Mucosa of rectum (tissue), 2 donors: ENCODE measurements around the gene HAPSTR1.

Experiments
- H3K27ac ChIP-seq, 2 donors: one replicate each; pipeline ENCODE4 v1.7.0; 2013; ENCODE audit warnings: inconsistent platforms in 2 of 2, low read depth in 2 of 2, low read length in 2 of 2
- H3K27me3 ChIP-seq, 2 donors: one replicate each; pipeline ENCODE4 v1.7.0; 2013; ENCODE audit warnings: low read length in 2 of 2; ENCODE audit not compliant: control insufficient read depth in 2 of 2, insufficient read depth in 2 of 2
- H3K36me3 ChIP-seq, 2 donors: one replicate each; pipeline ENCODE4 v1.7.0; 2013; ENCODE audit warnings: low read length in 2 of 2; ENCODE audit not compliant: control insufficient read depth in 2 of 2, insufficient read depth in 2 of 2
- H3K4me1 ChIP-seq, 2 donors: one replicate each; pipeline ENCODE4 v1.7.0; 2013; ENCODE audit warnings: low read length in 2 of 2, mild to moderate bottlenecking in 1 of 2; ENCODE audit not compliant: control insufficient read depth in 2 of 2, insufficient read depth in 2 of 2
- H3K4me3 ChIP-seq, 2 donors: one replicate each; pipeline ENCODE4 v1.7.0; 2013; ENCODE audit warnings: low read length in 2 of 2
- H3K9ac ChIP-seq, 2 donors: one replicate each; pipeline ENCODE4 v1.7.0; 2013; ENCODE audit warnings: low read length in 2 of 2, low read depth in 1 of 2, mild to moderate bottlenecking in 1 of 2
- H3K9me3 ChIP-seq, 2 donors: one replicate each; pipeline ENCODE4 v1.7.0; 2013; ENCODE audit warnings: low read length in 2 of 2; ENCODE audit not compliant: control insufficient read depth in 2 of 2
- donor health status: healthy.
- donor health status: Normal muscosa, but diverticular disease.

Gene HAPSTR1

DNA sequence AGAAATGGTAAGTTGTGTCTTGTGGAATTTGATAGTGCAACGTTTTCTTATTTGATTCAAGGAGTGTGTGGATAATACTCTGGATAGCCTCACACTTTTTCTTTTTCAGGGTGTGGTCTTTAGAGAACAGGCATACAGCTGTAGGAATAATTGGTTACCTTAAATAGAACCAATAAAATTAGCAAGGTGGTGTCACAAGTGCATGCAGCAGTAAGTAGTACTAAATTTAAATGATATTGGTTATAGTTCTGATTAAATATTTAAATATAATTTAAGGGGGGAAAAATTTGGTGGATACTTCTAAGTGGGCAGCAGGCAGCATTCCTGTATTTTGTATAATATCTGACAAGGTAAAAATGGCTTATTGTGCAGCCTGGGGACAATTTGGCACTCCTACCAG, 3.7 kb downstream of the HAPSTR1 start:
- Histone ChIP-seq H3K9ac (no peak overlapping the region), H3K9me3 (no peaks in the 10 kb centered on the region), H3K4me3 (peak overlapping the region in 1 of 2 donors; percentile 91), H3K27ac (no peak overlapping the region), H3K4me1 (peaks cover 46 to 63% of the 10 kb centered on the region in 2 donors), H3K36me3 (peaks cover 14 to 15% of the 10 kb centered on the region in 2 donors), H3K27me3 (no peaks in the 10 kb centered on the region)

DNA sequence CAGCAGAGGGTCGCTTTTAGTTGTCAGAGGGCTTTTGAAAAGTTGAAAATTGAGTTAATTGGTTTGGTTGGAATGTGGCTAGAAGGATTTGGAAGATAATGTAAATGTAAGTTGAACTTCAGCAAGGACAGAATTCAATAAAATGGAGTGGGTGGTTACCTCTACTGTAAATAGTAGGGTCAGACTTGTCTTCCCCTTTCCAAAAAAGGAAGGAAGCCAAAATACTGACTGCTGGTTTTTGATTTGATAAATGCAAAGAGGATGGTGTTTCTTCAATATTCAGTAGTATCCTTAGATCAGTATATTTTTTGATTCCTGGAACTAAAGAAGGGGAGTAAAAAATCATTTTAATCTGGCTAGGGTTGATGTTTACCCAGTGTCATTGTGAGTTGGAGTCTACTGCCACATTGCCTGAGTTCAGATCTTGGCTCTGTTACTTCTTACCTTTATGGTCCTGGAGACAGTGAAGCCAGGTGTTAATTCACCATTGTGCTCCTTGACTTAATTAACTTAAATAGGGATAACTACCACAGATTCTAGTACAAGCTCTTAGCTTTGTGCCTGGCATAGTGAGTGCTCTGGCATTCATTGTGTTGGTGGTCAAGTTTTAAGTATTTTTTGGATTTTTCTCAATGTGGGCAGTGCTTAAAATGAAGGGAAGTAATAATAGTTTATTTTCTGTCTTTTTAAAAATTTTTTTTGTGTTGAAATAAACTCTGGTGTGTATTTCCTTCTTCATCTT, 4.4 kb downstream of the HAPSTR1 start:
- H3K4me1 ChIP-seq, result peaks cover 49 to 63% of the 10 kb centered on the region in 2 donors

DNA sequence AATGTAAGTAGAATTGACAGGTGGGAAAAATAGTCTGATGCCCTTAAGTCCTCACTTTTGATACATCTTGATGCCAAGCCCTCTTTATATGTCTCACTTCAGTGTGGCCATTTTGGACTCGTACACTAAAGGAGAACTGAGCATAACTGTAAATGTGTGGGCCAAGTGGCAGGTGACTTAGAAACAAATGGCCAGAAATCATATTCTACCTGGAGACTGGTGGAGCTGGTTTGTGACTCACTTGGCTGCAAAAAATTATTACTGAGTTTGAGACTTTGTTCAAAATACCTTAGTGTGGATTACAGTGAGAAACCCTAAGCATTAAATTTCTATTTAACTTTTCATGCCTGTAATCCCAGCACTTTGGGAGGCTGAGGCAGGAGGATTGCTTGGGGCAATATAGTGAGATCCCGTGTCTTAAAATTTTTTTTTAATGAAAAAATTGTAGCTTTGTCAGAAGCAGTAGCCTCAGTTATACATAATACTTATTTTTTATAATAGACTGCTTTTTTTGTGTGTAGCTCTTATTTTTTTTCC, 5.0 kb downstream of the HAPSTR1 start:
- Histone ChIP-seq H3K4me3 (no peak overlapping the region), H3K4me1 (peaks cover 50 to 63% of the 10 kb centered on the region in 2 donors), H3K27me3 (no peaks in the 10 kb centered on the region), H3K9me3 (no peaks in the 10 kb centered on the region), H3K9ac (no peak overlapping the region), H3K27ac (no peak overlapping the region), H3K36me3 (peaks cover 15 to 17% of the 10 kb centered on the region in 2 donors)

More for the DNA sequence above, 4.4 kb downstream of the HAPSTR1 start:
- no peaks in the 10 kb centered on the region for H3K9me3 ChIP-seq
- H3K4me3 ChIP-seq, result peak overlapping the region in 1 of 2 donors; percentile 29
- H3K27ac ChIP-seq, result no peak overlapping the region
- H3K9ac ChIP-seq, result no peak overlapping the region
- peaks cover 15% of the 10 kb centered on the region in 2 donors for H3K36me3 ChIP-seq
- H3K27me3 ChIP-seq, result no peaks in the 10 kb centered on the region

DNA sequence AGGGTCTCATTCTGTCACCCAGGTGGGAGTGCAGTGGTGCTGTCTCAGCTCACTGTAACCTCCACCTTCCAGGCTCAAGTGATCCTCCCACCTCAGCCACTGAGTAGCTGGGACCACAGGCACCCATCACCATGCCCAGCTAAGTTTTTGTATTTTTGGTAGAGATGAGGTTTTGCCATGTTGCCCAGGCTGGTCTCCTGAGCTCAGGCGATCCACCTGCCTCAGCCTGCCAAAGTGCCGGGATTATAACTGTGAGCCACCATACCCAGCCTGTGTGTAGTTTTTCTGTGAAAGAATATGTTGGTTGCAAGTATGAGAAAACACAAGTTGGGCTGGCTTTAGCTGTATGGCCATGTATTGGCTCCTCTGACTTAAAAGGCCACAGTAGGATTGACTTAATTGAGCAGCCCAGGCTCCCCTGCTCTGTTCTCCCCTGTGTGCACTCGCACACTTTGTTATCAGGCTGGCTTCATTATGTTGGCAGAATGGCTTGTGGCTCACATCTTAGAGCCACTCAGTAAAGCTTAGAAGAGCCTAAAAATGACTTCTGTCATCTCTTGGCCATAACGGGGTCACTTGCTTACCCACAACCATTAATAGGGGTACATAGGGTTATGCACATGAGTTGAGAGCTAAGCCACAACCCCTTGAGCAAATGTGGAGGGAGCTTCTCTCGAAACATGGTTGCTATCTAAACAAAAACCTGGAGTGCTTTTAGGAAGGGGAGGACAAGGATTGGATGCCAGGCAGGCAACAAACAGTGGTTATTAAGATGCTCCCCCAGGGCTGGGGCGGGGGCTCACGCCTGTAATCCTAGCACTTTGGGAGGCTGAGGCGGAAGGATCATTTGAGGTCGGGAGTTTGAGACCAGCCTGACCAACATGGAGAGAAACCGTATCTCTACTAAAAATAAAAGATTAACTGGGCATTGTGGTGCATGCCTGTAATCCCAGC, 6.1 kb downstream of the HAPSTR1 start:
- Histone ChIP-seq H3K4me1 (peaks cover 54 to 63% of the 10 kb centered on the region in 2 donors), H3K27me3 (no peaks in the 10 kb centered on the region), H3K9me3 (no peaks in the 10 kb centered on the region), H3K4me3 (no peak overlapping the region), H3K36me3 (peaks cover 15 to 19% of the 10 kb centered on the region in 2 donors), H3K9ac (no peak overlapping the region), H3K27ac (no peak overlapping the region)

DNA sequence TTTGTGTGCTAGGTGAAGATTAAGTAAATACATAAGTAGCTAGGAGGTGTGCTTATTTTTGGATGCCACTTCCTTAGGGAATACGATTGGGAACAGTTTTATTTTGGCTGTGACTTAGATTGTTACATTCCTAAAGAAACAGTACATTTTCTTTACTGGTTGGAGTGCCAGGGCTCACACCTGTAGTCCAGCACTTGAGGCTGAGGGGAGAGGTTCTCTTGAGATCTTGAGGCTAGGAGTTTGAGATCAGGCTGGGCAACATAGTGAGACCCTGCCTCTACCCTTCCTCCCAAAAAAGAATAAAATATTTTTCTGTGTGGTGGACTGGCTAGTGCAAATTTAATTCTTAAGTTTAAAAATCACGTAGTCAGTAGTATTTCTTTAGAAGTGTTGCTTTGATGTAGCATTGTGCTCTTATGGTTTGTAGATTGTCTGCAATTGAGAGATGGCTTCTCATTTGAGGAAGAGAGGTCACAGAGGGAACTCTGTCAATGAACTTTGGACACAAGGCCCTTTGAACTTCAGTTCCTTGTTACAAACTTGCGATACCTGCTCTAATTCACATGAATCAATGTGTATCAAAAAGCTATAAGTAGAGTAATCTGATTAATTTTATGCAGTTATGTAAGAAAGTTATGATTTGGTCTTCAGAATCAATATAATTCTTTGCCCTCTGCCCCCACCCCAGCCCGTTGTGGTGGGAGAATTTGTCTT, 7.1 kb downstream of the HAPSTR1 start:
- Histone ChIP-seq H3K4me3 (no peak overlapping the region), H3K4me1 (peaks cover 51 to 58% of the 10 kb centered on the region in 2 donors), H3K27ac (peak overlapping the region; percentile 61 to 63), H3K36me3 (peaks cover 22 to 27% of the 10 kb centered on the region in 2 donors), H3K9ac (no peak overlapping the region), H3K27me3 (no peaks in the 10 kb centered on the region), H3K9me3 (no peaks in the 10 kb centered on the region)

DNA sequence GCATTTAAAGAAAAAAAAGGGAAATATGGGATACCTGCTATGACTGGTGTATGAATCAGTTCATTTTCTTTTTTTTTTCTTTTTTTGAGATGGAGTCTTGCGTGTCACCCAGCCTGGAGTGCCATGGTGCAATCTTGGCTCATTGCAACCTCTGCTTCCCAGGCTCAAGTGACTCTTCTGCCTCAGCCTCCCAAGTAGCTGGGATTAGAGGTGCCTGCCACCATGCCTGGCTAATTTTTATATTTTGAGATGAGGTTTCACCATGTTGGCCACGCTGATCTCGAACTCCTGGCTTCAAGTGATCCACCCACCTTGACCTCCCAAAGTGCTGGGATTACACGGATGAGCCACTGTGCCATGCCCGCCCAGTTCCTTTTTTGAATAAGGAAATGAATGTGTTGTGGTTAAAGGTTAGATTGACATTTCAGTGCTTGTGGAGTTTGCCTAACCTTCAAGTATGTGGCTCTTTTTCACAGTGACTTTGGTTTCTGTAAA, 7.7 kb downstream of the HAPSTR1 start:
- H3K4me3 ChIP-seq, result peak overlapping the region in 1 of 2 donors; percentile 23
- H3K4me1 ChIP-seq, result peaks cover 51% of the 10 kb centered on the region in 2 donors
- no peaks in the 10 kb centered on the region for H3K27me3 ChIP-seq
- peaks cover 27 to 30% of the 10 kb centered on the region in 2 donors for H3K36me3 ChIP-seq
- H3K27ac ChIP-seq, result peak overlapping the region; percentile 61 to 63
- H3K9ac ChIP-seq, result no peak overlapping the region
- no peaks in the 10 kb centered on the region for H3K9me3 ChIP-seq

DNA sequence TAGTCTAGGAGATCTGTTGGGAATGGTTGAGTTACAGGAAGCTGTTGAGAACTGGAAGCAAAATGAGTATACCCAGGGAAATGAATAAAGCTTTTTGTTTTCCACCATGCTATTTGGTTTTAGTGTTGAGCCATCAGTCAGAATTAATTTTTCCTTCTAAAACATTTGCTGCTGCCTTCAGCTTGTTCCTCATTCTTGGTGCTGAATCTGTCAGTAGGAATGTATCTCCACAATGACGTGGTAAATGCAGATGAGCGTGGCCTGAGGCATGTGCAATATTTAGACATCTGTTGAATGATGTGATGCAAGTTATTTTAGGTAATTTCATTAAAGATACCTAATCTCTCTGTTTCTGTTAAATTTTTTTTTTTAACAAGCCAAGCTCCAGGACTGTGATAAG, 10.9 kb downstream of the HAPSTR1 start:
- no peak overlapping the region for H3K9ac ChIP-seq
- H3K9me3 ChIP-seq, result no peaks in the 10 kb centered on the region
- H3K27me3 ChIP-seq, result no peaks in the 10 kb centered on the region
- peaks cover 27 to 38% of the 10 kb centered on the region in 2 donors for H3K4me1 ChIP-seq
- peaks cover 40 to 41% of the 10 kb centered on the region in 2 donors for H3K36me3 ChIP-seq
- H3K4me3 ChIP-seq, result no peak overlapping the region
- no peak overlapping the region for H3K27ac ChIP-seq

DNA sequence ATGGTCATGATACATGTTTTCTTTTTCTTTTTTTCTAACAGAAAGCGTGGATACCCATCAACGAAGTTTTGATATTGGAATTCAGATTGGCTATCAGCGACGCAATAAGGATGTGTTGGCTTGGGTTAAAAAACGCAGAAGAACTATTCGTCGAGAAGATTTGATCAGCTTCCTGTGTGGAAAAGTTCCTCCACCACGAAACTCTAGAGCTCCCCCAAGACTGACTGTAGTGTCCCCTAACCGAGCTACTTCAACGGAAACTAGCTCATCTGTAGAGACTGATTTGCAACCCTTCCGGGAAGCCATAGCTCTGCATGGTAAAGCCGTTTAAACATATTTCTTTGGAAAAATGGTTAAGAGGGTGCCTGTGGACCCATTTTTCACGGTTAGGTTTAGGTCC, 11.5 kb downstream of the HAPSTR1 start:
- peak overlapping the region in 1 of 2 donors; percentile 10 for H3K4me3 ChIP-seq
- H3K36me3 ChIP-seq, result peaks cover 41 to 42% of the 10 kb centered on the region in 2 donors
- peaks cover 22 to 32% of the 10 kb centered on the region in 2 donors for H3K4me1 ChIP-seq
- H3K27me3 ChIP-seq, result no peaks in the 10 kb centered on the region
- H3K27ac ChIP-seq, result no peak overlapping the region
- H3K9ac ChIP-seq, result no peak overlapping the region
- no peaks in the 10 kb centered on the region for H3K9me3 ChIP-seq

DNA sequence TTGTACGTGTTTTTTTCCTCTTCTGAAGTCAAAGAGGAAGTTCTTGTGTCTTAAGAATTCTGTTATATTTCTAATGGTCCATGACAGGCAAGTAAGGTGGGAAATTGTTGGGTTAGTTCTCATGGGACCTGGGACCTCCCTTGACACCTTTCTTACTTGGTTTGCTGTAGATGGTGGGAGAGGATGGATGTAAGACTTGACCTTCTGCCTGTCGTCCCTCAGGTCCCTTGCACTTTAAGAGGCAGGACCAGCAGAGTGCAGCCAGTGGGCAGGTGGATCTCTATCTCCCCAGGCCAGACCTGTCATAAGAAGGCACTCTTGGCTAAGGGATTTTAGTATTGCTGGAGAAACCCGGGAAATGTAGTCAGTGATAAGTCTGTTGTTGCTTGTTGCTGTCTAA, 12.1 kb downstream of the HAPSTR1 start:
- Histone ChIP-seq H3K4me1 (peaks cover 16 to 28% of the 10 kb centered on the region in 2 donors), H3K4me3 (no peak overlapping the region), H3K36me3 (peaks cover 44 to 45% of the 10 kb centered on the region in 2 donors), H3K9me3 (no peaks in the 10 kb centered on the region), H3K27me3 (no peaks in the 10 kb centered on the region), H3K9ac (no peak overlapping the region), H3K27ac (no peak overlapping the region)
